A549 (cell line): Measurements from ENCODE around the gene SUFU. TPM values are rescaled to one million over a fixed set of nuclear protein-coding genes. Genes with fewer than 3 reads are reported as not detected.

Experiments
- ATAC-seq, 2 experiments: fragments of 200-7000 bp in 1 of 2; fragments of >200 bp in 1 of 2; cut with Nextera tagmentation in 1 of 2; cut with Tn5 transposase in 1 of 2; 3 replicates each; pipeline versions ENCODE4 v1.8.0 to v1.9.1; 2018 to 2020; ENCODE audit warnings: mild to moderate bottlenecking in 1 of 2, moderate library complexity in 1 of 2
- CTCF ChIA-PET: fragments of 300-600 bp; sonication (Branson Sonifier 250); formaldehyde crosslinking; extraction: SDS; loops from one replicate; lab custom pipeline; 2021; ENCODE audit warnings: antibody characterized with exemption, inconsistent platforms; lab: Yijun Ruan, JAX
- POLR2A ChIA-PET: fragments of 350-600 bp; formaldehyde crosslinking; extraction: SDS; loops from one replicate; lab custom pipeline; 2021; ENCODE audit warnings: antibody characterized with exemption, inconsistent platforms; lab: Yijun Ruan, JAX
- DNase-seq, 2 experiments: peaks; one replicate each; pipeline versions ENCODE4 v3.0.0 to v3.0.0-alpha.2; 2011 to 2016; ENCODE audit warnings: low read depth in 1 of 2, low spot score in 1 of 2
- FAIRE-seq: peaks from 2 replicates; lab custom pipeline; 2011; peaks lifted over from hg19 to GRCh38; lab: Jason Lieb, UNC
- H3K27ac ChIP-seq, 2 experiments: fragments of >200 bp; sonication (Bioruptor Twin); formaldehyde crosslinking; 3 replicates each; pipeline ENCODE4 v1.5.1; 2016 to 2017
- H3K4me1 ChIP-seq: fragments of >200 bp; sonication (Bioruptor Twin); formaldehyde crosslinking; 3 replicates; pipeline ENCODE4 v1.6.1; 2016
- H3K4me2 ChIP-seq: fragments of >200 bp; sonication (Bioruptor Twin); formaldehyde crosslinking; 3 replicates; pipeline ENCODE4 v1.6.1; 2016
- H3K4me3 ChIP-seq: fragments of >200 bp; sonication (Bioruptor Twin); formaldehyde crosslinking; 3 replicates; pipeline ENCODE4 v1.5.1; 2016
- H3K9me3 ChIP-seq: fragments of >200 bp; sonication (Bioruptor Twin); formaldehyde crosslinking; 3 replicates; pipeline ENCODE4 v1.6.1; 2016
- CBX2 ChIP-seq: fragments of 200-600 bp; sonication (generic); IDR thresholded peaks from 2 replicates; pipeline ENCODE4 v1.6.1; 2016; ENCODE audit warnings: low read depth, mild to moderate bottlenecking, borderline replicate concordance
- CEBPB ChIP-seq, 2 experiments: fragments of >200 bp in 1 of 2; sonication (Bioruptor Twin) in 1 of 2; formaldehyde crosslinking in 1 of 2; IDR thresholded peaks; 2 replicates each; pipeline ENCODE4 v1.6.1; 2012 to 2016
- EHF ChIP-seq: fragments of 250-450 bp; sonication (Bioruptor Pico); IDR thresholded peaks from 2 replicates; pipeline ENCODE4 v1.5.0; 2020; ENCODE audit warnings: mild to moderate bottlenecking
- ESRRA ChIP-seq: fragments of 150-350 bp; IDR thresholded peaks from 2 replicates; pipeline ENCODE4 v1.6.1; 2014; ENCODE audit warnings: mild to moderate bottlenecking, low read length, borderline replicate concordance
- FOSB ChIP-seq: fragments of 250-450 bp; sonication (Bioruptor Pico); IDR thresholded peaks from 2 replicates; pipeline ENCODE4 v1.5.0; 2020; ENCODE audit warnings: mild to moderate bottlenecking, moderate library complexity
- FOSL2 ChIP-seq, 2 experiments: fragments of 450-650 bp in 1 of 2; fragments of >200 bp in 1 of 2; sonication (Bioruptor Twin) in 1 of 2; formaldehyde crosslinking; IDR thresholded peaks; 2 replicates each; pipeline versions ENCODE4 v1.5.0 to v1.6.1; 2016 to 2020; ENCODE audit warnings: mild to moderate bottlenecking in 1 of 2, moderate library complexity in 1 of 2
- FOXS1 ChIP-seq: fragments of 250-450 bp; sonication (Bioruptor Pico); IDR thresholded peaks from 2 replicates; pipeline ENCODE4 v1.5.0; 2020; ENCODE audit warnings: mild to moderate bottlenecking, moderate library complexity
- GATA3 ChIP-seq: IDR thresholded peaks from 2 replicates; pipeline ENCODE4 v1.6.1; 2012; ENCODE audit warnings: borderline replicate concordance
- HEYL ChIP-seq: fragments of 250-450 bp; sonication (Bioruptor Pico); IDR thresholded peaks from 2 replicates; pipeline ENCODE4 v1.8.0; 2021; ENCODE audit warnings: mild to moderate bottlenecking, moderate library complexity
- HOXA7 ChIP-seq: fragments of 250-450 bp; sonication (Bioruptor Pico); IDR thresholded peaks from 2 replicates; pipeline ENCODE4 v1.5.0; 2020; ENCODE audit warnings: mild to moderate bottlenecking, moderate library complexity
- JUN ChIP-seq, 2 experiments: fragments of >200 bp; sonication (Bioruptor Twin); formaldehyde crosslinking; IDR thresholded peaks; 2 replicates in 1 of 2; 3 replicates in 1 of 2; pipeline ENCODE4 v1.6.1; 2016 to 2017
- JUNB ChIP-seq: fragments of >200 bp; sonication (Bioruptor Twin); formaldehyde crosslinking; IDR thresholded peaks from 2 replicates; pipeline ENCODE4 v1.6.1; 2016
- KDM1A ChIP-seq: fragments of 200-600 bp; sonication (generic); IDR thresholded peaks from 2 replicates; pipeline ENCODE4 v1.6.1; 2016; ENCODE audit warnings: low read depth, mild to moderate bottlenecking
- KDM5A ChIP-seq: fragments of 200-600 bp; sonication (generic); IDR thresholded peaks from 2 replicates; pipeline ENCODE4 v1.6.1; 2016; ENCODE audit warnings: antibody characterized with exemption, mild to moderate bottlenecking
- RFX5 ChIP-seq: fragments of 450-650 bp; IDR thresholded peaks from 2 replicates; pipeline ENCODE4 v1.7.1; 2014; ENCODE audit warnings: antibody characterized with exemption, mild to moderate bottlenecking, moderate library complexity
- RNF2 ChIP-seq: fragments of 200-600 bp; sonication (generic); IDR thresholded peaks from 2 replicates; pipeline ENCODE4 v1.6.1; 2016; ENCODE audit warnings: low read depth, mild to moderate bottlenecking, antibody characterized with exemption, moderate library complexity, borderline replicate concordance
- SREBF2 ChIP-seq: fragments of 450-650 bp; IDR thresholded peaks from 2 replicates; pipeline ENCODE4 v1.6.1; 2014; ENCODE audit warnings: mild to moderate bottlenecking, moderate library complexity
- TFCP2L1 ChIP-seq: fragments of 250-450 bp; sonication (Bioruptor Pico); IDR thresholded peaks from 2 replicates; pipeline ENCODE4 v1.5.0; 2021; ENCODE audit warnings: mild to moderate bottlenecking
- TP53 ChIP-seq: fragments of 250-450 bp; sonication (Bioruptor Pico); IDR thresholded peaks from 2 replicates; pipeline ENCODE4 v1.5.0; 2021; ENCODE audit warnings: mild to moderate bottlenecking, moderate library complexity
- ZFP36 ChIP-seq: fragments of 450-650 bp; IDR thresholded peaks from 2 replicates; pipeline ENCODE4 v1.6.1; 2014; ENCODE audit warnings: borderline replicate concordance; ENCODE audit not compliant: partially characterized antibody
- ZSCAN20 ChIP-seq: fragments of 250-450 bp; sonication (Bioruptor Pico); IDR thresholded peaks from 2 replicates; pipeline ENCODE4 v1.8.0; 2022; ENCODE audit warnings: mild to moderate bottlenecking, moderate library complexity
- WGBS: methylation state at CpG from one replicate; pipeline ENCODE4 v1.1.6; 2017; ENCODE audit errors: missing lambda C conversion rate; 5-methylcytosine and 5-hydroxymethylcytosine counted together
- polyA plus RNA-seq, 4 experiments: library from polyadenylated mRNA; depleted of rRNA in 3 of 4; stranded (reverse); fragments of >200 nt; fragmentation: RNase III in 1 of 4; extraction: RNeasy Plus Mini Kit Qiagen cat#74134 plus additional on column Dnase treatment in 1 of 4; gene quantifications; 2 replicates in 3 of 4; 3 replicates in 1 of 4; pipeline ENCODE4 v1.2.3, GENCODE V29; 2011 to 2017
- TF ChIP-seq, protein P1 (sequence below): fragments of 200-600 bp; sonication (generic); IDR thresholded peaks from 2 replicates; pipeline ENCODE4 v1.6.1; 2016; ENCODE audit warnings: antibody characterized with exemption, mild to moderate bottlenecking, moderate library complexity
- TF ChIP-seq, protein P2 (sequence below): fragments of 150-350 bp; IDR thresholded peaks from 2 replicates; pipeline ENCODE4 v1.6.1; 2014; ENCODE audit warnings: low read depth, mild to moderate bottlenecking, low read length
- TF ChIP-seq, protein P3 (sequence below): fragments of >200 bp; sonication (Bioruptor Twin); formaldehyde crosslinking; IDR thresholded peaks from 2 replicates; pipeline ENCODE4 v1.6.1; 2016
- TF ChIP-seq, protein P4 (sequence below): IDR thresholded peaks from 2 replicates; pipeline ENCODE4 v1.6.1; 2012
- TF ChIP-seq, protein P5 (sequence below): fragments of 250-450 bp; sonication (Bioruptor Pico); IDR thresholded peaks from 2 replicates; pipeline ENCODE4 v1.5.0; 2020; ENCODE audit warnings: low read depth, mild to moderate bottlenecking, moderate library complexity
- TF ChIP-seq, protein P6 (sequence below): fragments of 250-450 bp; sonication (Bioruptor Pico); IDR thresholded peaks from 2 replicates; pipeline ENCODE4 v1.5.0; 2021; ENCODE audit warnings: mild to moderate bottlenecking, moderate library complexity, borderline replicate concordance
- TF ChIP-seq, protein P7 (sequence below): IDR thresholded peaks from 2 replicates; pipeline ENCODE4 v1.6.1; 2012

The SUFU gene
- polyA plus RNA-seq, 2 of the 4 experiments (the other 2 are of a cell fraction): 3.7 to 5.5 TPM

DNA sequence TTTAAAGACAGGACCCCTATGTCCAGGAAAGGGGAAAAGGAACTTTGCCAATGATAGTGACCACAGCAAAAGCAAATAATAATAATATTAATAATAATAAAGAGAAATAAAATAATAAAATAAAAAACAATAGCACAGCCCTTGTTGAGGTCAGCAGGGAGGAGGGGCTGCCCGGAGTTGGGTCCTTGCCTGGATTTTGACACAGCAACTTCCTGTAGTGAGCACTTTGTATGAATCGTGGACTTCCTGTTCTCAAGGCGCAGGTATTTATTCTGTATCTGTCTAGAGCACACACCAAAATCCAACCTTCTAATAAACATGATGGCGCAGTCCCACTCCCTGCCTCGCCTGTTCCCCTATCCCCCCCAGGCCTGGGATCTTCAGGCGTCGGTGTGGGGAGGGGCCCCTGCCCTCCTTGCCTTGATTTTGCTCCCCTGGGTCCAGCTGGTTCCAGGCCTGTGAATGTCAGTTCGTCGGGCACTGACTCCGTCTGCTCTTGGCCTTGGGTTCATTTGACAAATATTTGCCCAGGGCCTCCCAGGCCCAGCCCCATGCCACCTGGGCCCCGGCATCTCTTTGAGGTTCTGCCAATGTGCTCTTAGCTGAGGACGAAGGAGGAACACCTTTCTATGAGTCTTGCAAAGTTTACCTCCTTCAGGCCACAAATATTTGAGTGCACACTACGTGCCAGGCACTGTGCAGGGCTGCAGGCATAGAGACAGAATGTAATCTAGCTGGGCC lies 154.4 kb downstream of the SUFU start:
- TF ChIP-seq KDM5A (no peak), FOXS1 (CRISPR knock-in tag) (no peak), KDM1A (no peak), RFX5 (no peak), EHF (no peak), ZSCAN20 (no peak), CEBPB (IDR thresholded peaks at IDR 0.05) (no peak), FOSB (CRISPR knock-in tag) (no peak), JUNB (no peak), SREBF2 (no peak), CBX2 (no peak), TP53 (CRISPR knock-in tag) (no peak)
- TF ChIP-seq, protein P1, sequence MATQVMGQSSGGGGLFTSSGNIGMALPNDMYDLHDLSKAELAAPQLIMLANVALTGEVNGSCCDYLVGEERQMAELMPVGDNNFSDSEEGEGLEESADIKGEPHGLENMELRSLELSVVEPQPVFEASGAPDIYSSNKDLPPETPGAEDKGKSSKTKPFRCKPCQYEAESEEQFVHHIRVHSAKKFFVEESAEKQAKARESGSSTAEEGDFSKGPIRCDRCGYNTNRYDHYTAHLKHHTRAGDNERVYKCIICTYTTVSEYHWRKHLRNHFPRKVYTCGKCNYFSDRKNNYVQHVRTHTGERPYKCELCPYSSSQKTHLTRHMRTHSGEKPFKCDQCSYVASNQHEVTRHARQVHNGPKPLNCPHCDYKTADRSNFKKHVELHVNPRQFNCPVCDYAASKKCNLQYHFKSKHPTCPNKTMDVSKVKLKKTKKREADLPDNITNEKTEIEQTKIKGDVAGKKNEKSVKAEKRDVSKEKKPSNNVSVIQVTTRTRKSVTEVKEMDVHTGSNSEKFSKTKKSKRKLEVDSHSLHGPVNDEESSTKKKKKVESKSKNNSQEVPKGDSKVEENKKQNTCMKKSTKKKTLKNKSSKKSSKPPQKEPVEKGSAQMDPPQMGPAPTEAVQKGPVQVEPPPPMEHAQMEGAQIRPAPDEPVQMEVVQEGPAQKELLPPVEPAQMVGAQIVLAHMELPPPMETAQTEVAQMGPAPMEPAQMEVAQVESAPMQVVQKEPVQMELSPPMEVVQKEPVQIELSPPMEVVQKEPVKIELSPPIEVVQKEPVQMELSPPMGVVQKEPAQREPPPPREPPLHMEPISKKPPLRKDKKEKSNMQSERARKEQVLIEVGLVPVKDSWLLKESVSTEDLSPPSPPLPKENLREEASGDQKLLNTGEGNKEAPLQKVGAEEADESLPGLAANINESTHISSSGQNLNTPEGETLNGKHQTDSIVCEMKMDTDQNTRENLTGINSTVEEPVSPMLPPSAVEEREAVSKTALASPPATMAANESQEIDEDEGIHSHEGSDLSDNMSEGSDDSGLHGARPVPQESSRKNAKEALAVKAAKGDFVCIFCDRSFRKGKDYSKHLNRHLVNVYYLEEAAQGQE: no peak
- TF ChIP-seq, protein P2, sequence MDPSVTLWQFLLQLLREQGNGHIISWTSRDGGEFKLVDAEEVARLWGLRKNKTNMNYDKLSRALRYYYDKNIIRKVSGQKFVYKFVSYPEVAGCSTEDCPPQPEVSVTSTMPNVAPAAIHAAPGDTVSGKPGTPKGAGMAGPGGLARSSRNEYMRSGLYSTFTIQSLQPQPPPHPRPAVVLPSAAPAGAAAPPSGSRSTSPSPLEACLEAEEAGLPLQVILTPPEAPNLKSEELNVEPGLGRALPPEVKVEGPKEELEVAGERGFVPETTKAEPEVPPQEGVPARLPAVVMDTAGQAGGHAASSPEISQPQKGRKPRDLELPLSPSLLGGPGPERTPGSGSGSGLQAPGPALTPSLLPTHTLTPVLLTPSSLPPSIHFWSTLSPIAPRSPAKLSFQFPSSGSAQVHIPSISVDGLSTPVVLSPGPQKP: no peak
- TF ChIP-seq, protein P3, sequence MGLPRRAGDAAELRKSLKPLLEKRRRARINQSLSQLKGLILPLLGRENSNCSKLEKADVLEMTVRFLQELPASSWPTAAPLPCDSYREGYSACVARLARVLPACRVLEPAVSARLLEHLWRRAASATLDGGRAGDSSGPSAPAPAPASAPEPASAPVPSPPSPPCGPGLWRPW: no peak
- TF ChIP-seq, protein P4, sequence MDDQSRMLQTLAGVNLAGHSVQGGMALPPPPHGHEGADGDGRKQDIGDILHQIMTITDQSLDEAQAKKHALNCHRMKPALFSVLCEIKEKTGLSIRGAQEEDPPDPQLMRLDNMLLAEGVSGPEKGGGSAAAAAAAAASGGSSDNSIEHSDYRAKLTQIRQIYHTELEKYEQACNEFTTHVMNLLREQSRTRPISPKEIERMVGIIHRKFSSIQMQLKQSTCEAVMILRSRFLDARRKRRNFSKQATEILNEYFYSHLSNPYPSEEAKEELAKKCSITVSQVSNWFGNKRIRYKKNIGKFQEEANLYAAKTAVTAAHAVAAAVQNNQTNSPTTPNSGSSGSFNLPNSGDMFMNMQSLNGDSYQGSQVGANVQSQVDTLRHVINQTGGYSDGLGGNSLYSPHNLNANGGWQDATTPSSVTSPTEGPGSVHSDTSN: no peak
- no peak for DNase-seq
- Histone ChIP-seq H3K9me3 (no peaks in the 10 kb centered on the region), H3K27ac (peak overlapping the region; percentile 13 to 44; a peak in 3 of 6 replicates), H3K4me3 (no peak overlapping the region), H3K4me1 (peaks cover 17% of the 10 kb centered on the region), H3K4me2 (peak overlapping the region; percentile 33; the same call in 1 of the 3 replicates)
- 67% methylated on average over 11 of the region's 13 CpGs for WGBS
- POLR2A ChIA-PET: interaction anchor here (0.9 kb wide), 1 partner anchor 12 kb away, joined by 3 read pairs; no protein-coding TSS in a partner anchor
- ATAC-seq: no peak
- CTCF ChIA-PET: interaction anchor here (1.0 to 6.5 kb wide), 3 partner anchors 12 to 20 kb away, joined by 5 to 38 read pairs (median 18); partner anchors contain the start of gene TRIM8
- FAIRE-seq: no peak

DNA sequence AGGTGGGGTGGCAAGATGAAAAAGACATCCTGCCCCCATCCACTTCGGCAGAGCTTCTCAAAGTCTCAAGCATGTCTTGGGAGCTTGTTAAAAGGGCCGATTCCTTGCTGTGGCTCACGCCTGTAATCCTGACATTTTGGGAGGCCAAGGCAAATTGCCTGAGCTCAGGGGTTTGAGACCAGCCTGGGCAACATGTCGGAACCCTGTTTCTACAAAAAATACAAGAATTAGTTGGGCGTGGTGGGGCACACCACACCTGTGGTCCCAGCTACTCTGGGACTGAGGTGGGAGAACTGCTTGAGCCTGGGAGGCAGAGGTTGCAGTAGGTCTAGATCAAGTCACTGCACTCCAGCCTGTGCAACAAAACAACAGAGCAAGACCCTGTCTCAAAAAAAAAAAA lies 155.0 kb downstream of the SUFU start:
- no peak overlapping the region for H3K4me2 ChIP-seq
- 79% methylated on average over 5 of the region's 5 CpGs for WGBS
- H3K4me1 ChIP-seq: peaks cover 17% of the 10 kb centered on the region
- ATAC-seq (no peak), DNase-seq (no peak), FAIRE-seq (no peak)
- peak overlapping the region in 1 of 2 experiments; percentile 44; a peak in 2 of 6 replicates for H3K27ac ChIP-seq
- ChIA-PET CTCF (interaction anchor here (1.0 to 6.5 kb wide), 3 partner anchors 11 to 20 kb away, joined by 5 to 38 read pairs (median 18); partner anchors contain the start of gene TRIM8), POLR2A (interaction anchor here (0.6 to 0.9 kb wide), 2 partner anchors 13 to 14 kb away, joined by 3 read pairs; no protein-coding TSS in a partner anchor)
- no peaks in the 10 kb centered on the region for H3K9me3 ChIP-seq
- H3K4me3 ChIP-seq: no peak overlapping the region
- no peak for TF ChIP-seq ESRRA
- TF ChIP-seq, protein P5, sequence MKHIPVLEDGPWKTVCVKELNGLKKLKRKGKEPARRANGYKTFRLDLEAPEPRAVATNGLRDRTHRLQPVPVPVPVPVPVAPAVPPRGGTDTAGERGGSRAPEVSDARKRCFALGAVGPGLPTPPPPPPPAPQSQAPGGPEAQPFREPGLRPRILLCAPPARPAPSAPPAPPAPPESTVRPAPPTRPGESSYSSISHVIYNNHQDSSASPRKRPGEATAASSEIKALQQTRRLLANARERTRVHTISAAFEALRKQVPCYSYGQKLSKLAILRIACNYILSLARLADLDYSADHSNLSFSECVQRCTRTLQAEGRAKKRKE (CRISPR knock-in tag): no peak
- TF ChIP-seq RNF2: no peak
- TF ChIP-seq, protein P6, sequence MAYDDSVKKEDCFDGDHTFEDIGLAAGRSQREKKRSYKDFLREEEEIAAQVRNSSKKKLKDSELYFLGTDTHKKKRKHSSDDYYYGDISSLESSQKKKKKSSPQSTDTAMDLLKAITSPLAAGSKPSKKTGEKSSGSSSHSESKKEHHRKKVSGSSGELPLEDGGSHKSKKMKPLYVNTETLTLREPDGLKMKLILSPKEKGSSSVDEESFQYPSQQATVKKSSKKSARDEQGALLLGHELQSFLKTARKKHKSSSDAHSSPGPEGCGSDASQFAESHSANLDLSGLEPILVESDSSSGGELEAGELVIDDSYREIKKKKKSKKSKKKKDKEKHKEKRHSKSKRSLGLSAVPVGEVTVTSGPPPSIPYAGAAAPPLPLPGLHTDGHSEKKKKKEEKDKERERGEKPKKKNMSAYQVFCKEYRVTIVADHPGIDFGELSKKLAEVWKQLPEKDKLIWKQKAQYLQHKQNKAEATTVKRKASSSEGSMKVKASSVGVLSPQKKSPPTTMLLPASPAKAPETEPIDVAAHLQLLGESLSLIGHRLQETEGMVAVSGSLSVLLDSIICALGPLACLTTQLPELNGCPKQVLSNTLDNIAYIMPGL (CRISPR knock-in tag): no peak
- TF ChIP-seq ZFP36: no peak
- no peak for TF ChIP-seq FOSL2 (IDR thresholded peaks at IDR 0.05)
- no peak for TF ChIP-seq FOSL2 (CRISPR knock-in tag; IDR thresholded peaks at IDR 0.05)
- TF ChIP-seq TFCP2L1 (CRISPR knock-in tag): no peak
- no peak for TF ChIP-seq GATA3
- no peak for TF ChIP-seq JUN (IDR thresholded peaks at IDR 0.05)
- TF ChIP-seq HEYL (CRISPR knock-in tag): no peak
- TF ChIP-seq, protein P7, sequence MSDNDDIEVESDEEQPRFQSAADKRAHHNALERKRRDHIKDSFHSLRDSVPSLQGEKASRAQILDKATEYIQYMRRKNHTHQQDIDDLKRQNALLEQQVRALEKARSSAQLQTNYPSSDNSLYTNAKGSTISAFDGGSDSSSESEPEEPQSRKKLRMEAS: no peak
- TF ChIP-seq HOXA7: no peak
